HepG2 (cell line): Measurements from ENCODE around the gene CUL9. TPM values are rescaled to one million over a fixed set of nuclear protein-coding genes. Genes with fewer than 3 reads are reported as not detected.

Source experiments
- GTF2F1 ChIP-seq: fragments of 150-350 bp; IDR thresholded peaks from 2 replicates; pipeline ENCODE4 v1.6.1; 2014; ENCODE audit warnings: low read length
- HOXA5 ChIP-seq: sonication (generic); formaldehyde crosslinking; IDR thresholded peaks from 2 replicates; pipeline ENCODE4 v1.4.0; 2020; ENCODE audit warnings: missing genetic modification reagents
- PAWR ChIP-seq: sonication (generic); formaldehyde crosslinking; IDR thresholded peaks from 2 replicates; pipeline ENCODE4 v1.4.0; 2020; ENCODE audit warnings: missing genetic modification reagents, mild to moderate bottlenecking, borderline replicate concordance
- RORA ChIP-seq: sonication (generic); formaldehyde crosslinking; IDR thresholded peaks from 2 replicates; pipeline ENCODE4 v1.5.0; 2020; ENCODE audit warnings: mild to moderate bottlenecking, missing genetic modification reagents, moderate library complexity
- THAP7 ChIP-seq: sonication (generic); formaldehyde crosslinking; IDR thresholded peaks from 2 replicates; pipeline ENCODE4 v1.8.1; 2023; ENCODE audit warnings: mild to moderate bottlenecking, missing genetic modification reagents
- WIZ ChIP-seq: sonication (generic); formaldehyde crosslinking; IDR thresholded peaks from 2 replicates; pipeline ENCODE4 v1.5.1; 2020; ENCODE audit warnings: mild to moderate bottlenecking, missing genetic modification reagents
- ZFP90 ChIP-seq: sonication (generic); formaldehyde crosslinking; IDR thresholded peaks from 2 replicates; pipeline ENCODE4 v1.8.0; 2022; ENCODE audit warnings: missing genetic modification reagents, mild to moderate bottlenecking, inconsistent platforms, borderline replicate concordance
- ZNF124 ChIP-seq: sonication (generic); formaldehyde crosslinking; IDR thresholded peaks from 2 replicates; pipeline ENCODE4 v1.4.0; 2020; ENCODE audit warnings: missing genetic modification reagents
- ZNF296 ChIP-seq: sonication (generic); formaldehyde crosslinking; conservative IDR thresholded peaks from 2 replicates; pipeline ENCODE4 v1.5.0; 2020; ENCODE audit warnings: mild to moderate bottlenecking, missing genetic modification reagents
- ZNF431 ChIP-seq: sonication (generic); formaldehyde crosslinking; IDR thresholded peaks from 2 replicates; pipeline ENCODE4 v1.9.0; 2022; ENCODE audit warnings: missing genetic modification reagents, low read depth, mild to moderate bottlenecking, borderline replicate concordance
- ZNF510 ChIP-seq: sonication (generic); formaldehyde crosslinking; IDR thresholded peaks from 2 replicates; pipeline ENCODE4 v1.4.0; 2020; ENCODE audit warnings: low read depth, mild to moderate bottlenecking, missing genetic modification reagents
- ZNF512B ChIP-seq: sonication (generic); formaldehyde crosslinking; IDR thresholded peaks from 2 replicates; pipeline ENCODE4 v1.5.1; 2020; ENCODE audit warnings: missing genetic modification reagents, mild to moderate bottlenecking, borderline replicate concordance
- ZNF646 ChIP-seq: sonication (generic); formaldehyde crosslinking; IDR thresholded peaks from 2 replicates; pipeline ENCODE4 v1.9.0; 2021; ENCODE audit warnings: mild to moderate bottlenecking, missing genetic modification reagents
- ZNF652 ChIP-seq: IDR thresholded peaks from 2 replicates; pipeline ENCODE4 v1.6.1; 2016; ENCODE audit warnings: low read depth, borderline replicate concordance
- ZNF770 ChIP-seq: sonication (generic); formaldehyde crosslinking; IDR thresholded peaks from 2 replicates; pipeline ENCODE4 v1.5.0; 2020; ENCODE audit warnings: mild to moderate bottlenecking, missing genetic modification reagents
- ZNF781 ChIP-seq: sonication (generic); formaldehyde crosslinking; IDR thresholded peaks from 2 replicates; pipeline ENCODE4 v1.5.1; 2020; ENCODE audit warnings: borderline replicate concordance, mild to moderate bottlenecking, missing genetic modification reagents; ENCODE audit errors: not compliant biosample characterization
- polyA plus RNA-seq, 8 experiments: library from polyadenylated mRNA; depleted of rRNA in 3 of 8; stranded (reverse) in 7 of 8; unstranded in 1 of 8; fragments of >200 nt; fragmentation: Illumina TruSeq in 4 of 8; extraction: Trizol in 4 of 8; gene quantifications; 2 replicates each; pipeline versions ENCODE4 v1.2.1 to v1.2.3, GENCODE V29; 2011 to 2016; ENCODE audit warnings: low read depth in 4 of 8, missing spikeins in 1 of 8, mixed read lengths in 1 of 8; ENCODE audit not compliant: insufficient read depth in 1 of 8
- total RNA-seq, 5 experiments: library from RNA; depleted of rRNA; stranded (reverse); fragments of >200 nt; fragmentation: Illumina TruSeq; extraction: Trizol; gene quantifications; 2 replicates each; pipeline ENCODE4 v1.2.3, GENCODE V29; 2016; ENCODE audit warnings: low read depth in 1 of 5

CUL9 gene
- total and polyA plus RNA-seq, 2 of the 13 experiments (the other 11 are each of a cell fraction or from before 2014, with no cell fraction given), result 11.4 to 13.7 TPM

- TF ChIP-seq ZNF646 (CRISPR knock-in tag), result no peak
- TF ChIP-seq ZNF296 (CRISPR knock-in tag), result no peak
- TF ChIP-seq ZNF770 (CRISPR knock-in tag), result peak; percentile 84
- no peak for TF ChIP-seq ZNF431 (CRISPR knock-in tag)
- no peak for TF ChIP-seq HOXA5 (CRISPR knock-in tag)
- TF ChIP-seq ZNF512B (CRISPR knock-in tag), result no peak
- no peak for TF ChIP-seq WIZ (CRISPR knock-in tag)
- TF ChIP-seq GTF2F1, result no peak
- TF ChIP-seq ZFP90 (CRISPR knock-in tag), result 0 out of 2 replicates have a peak, but pooled peaks have one; percentile 14
- TF ChIP-seq ZNF781 (CRISPR knock-in tag), result peak; percentile 72
- TF ChIP-seq THAP7 (CRISPR knock-in tag), result peak; percentile 91; the same call in 1 of the 2 replicates
- no peak for TF ChIP-seq RORA (CRISPR knock-in tag)
- no peak for TF ChIP-seq PAWR (CRISPR knock-in tag)
- no peak for TF ChIP-seq ZNF652 (CRISPR knock-in tag)
- peak; percentile 86 for TF ChIP-seq ZNF124
- 0 out of 2 replicates have a peak, but pooled peaks have one; percentile 79 for TF ChIP-seq ZNF510 (CRISPR knock-in tag)
These were observed 7.5 kb upstream of the CUL9 start (continued) for GRCh38 chr6:43174263-43175112.
